Neutrophil (primary cell): Measurements from ENCODE around the gene GPC6.

Experiments
- H3K27ac ChIP-seq: fragments of 200-600 bp; sonication (generic); 2 replicates; pipeline ENCODE4 v1.5.1; 2016; ENCODE audit warnings: mild to moderate bottlenecking, moderate library complexity
- H3K27me3 ChIP-seq: fragments of 200-600 bp; sonication (generic); 2 replicates; pipeline ENCODE4 v1.6.0; 2016; ENCODE audit warnings: mild to moderate bottlenecking
- H3K36me3 ChIP-seq: fragments of 200-600 bp; sonication (generic); 2 replicates; pipeline ENCODE4 v1.5.1; 2017
- H3K4me1 ChIP-seq, 2 experiments: fragments of 200-600 bp in 1 of 2; sonication (generic) in 1 of 2; 1 replicate in 1 of 2; 2 replicates in 1 of 2; pipeline versions ENCODE4 v1.5.1 to v1.6.1; 2013 to 2016; ENCODE audit warnings: low read depth in 1 of 2, low read length in 1 of 2, mild to moderate bottlenecking in 1 of 2, moderate library complexity in 1 of 2; ENCODE audit not compliant: control insufficient read depth in 1 of 2, insufficient read depth in 1 of 2
- H3K4me3 ChIP-seq, 2 experiments: fragments of 200-600 bp in 1 of 2; sonication (generic) in 1 of 2; 1 replicate in 1 of 2; 2 replicates in 1 of 2; pipeline ENCODE4 v1.5.1; 2013 to 2016; ENCODE audit warnings: low read depth in 1 of 2, low read length in 1 of 2, mild to moderate bottlenecking in 1 of 2, moderate library complexity in 1 of 2
- H3K9me3 ChIP-seq: fragments of 200-600 bp; sonication (generic); 2 replicates; pipeline ENCODE4 v1.5.1; 2016
- CTCF ChIP-seq: fragments of 200-600 bp; sonication (generic); IDR thresholded peaks from 2 replicates; pipeline ENCODE4 v1.5.1; 2016; ENCODE audit warnings: antibody characterized with exemption

The GPC6 gene

GRCh38 chr13:93249364-93250306 lies 23.0 kb downstream of the GPC6 start:
- Histone ChIP-seq H3K9me3 (no peaks in the 10 kb centered on the region), H3K27me3 (no peaks in the 10 kb centered on the region), H3K4me1 (no peaks in the 10 kb centered on the region), H3K36me3 (no peaks in the 10 kb centered on the region), H3K27ac (no peak overlapping the region), H3K4me3 (no peak overlapping the region)
- no peak for TF ChIP-seq CTCF

DNA sequence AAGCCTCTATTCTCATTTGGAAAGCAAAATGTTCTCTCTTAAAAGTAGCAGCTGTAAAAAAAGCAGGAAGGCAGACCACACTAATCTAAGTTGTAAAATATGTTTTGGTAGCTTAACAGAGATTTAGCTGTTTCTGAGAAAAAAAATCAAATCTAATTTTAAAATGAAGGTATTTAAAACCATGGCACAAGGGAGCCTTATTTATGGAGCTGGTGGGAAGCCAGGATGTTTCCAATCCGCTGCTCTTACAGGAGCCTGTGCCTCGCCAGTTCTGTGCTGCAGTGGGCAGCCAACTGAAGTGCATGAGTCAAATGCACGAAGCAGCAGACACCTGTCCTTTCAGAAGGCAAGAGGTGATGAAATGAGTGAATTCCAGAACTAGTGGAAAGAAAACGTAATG lies 28.2 kb downstream of the GPC6 start:
- no peak overlapping the region for H3K4me3 ChIP-seq
- no peaks in the 10 kb centered on the region for H3K4me1 ChIP-seq
- no peak for TF ChIP-seq CTCF
- no peaks in the 10 kb centered on the region for H3K27me3 ChIP-seq
- no peaks in the 10 kb centered on the region for H3K9me3 ChIP-seq
- no peaks in the 10 kb centered on the region for H3K36me3 ChIP-seq
- no peak overlapping the region for H3K27ac ChIP-seq

- H3K36me3 ChIP-seq: no peaks in the 10 kb centered on the region
- no peaks in the 10 kb centered on the region for H3K27me3 ChIP-seq
- H3K4me1 ChIP-seq: no peaks in the 10 kb centered on the region
- H3K4me3 ChIP-seq: no peak overlapping the region
- no peak for TF ChIP-seq CTCF
- H3K9me3 ChIP-seq: no peaks in the 10 kb centered on the region
- H3K27ac ChIP-seq: no peak overlapping the region
Observed at GRCh38 chr13:93256998-93257397, 30.4 kb downstream of the GPC6 start.

DNA sequence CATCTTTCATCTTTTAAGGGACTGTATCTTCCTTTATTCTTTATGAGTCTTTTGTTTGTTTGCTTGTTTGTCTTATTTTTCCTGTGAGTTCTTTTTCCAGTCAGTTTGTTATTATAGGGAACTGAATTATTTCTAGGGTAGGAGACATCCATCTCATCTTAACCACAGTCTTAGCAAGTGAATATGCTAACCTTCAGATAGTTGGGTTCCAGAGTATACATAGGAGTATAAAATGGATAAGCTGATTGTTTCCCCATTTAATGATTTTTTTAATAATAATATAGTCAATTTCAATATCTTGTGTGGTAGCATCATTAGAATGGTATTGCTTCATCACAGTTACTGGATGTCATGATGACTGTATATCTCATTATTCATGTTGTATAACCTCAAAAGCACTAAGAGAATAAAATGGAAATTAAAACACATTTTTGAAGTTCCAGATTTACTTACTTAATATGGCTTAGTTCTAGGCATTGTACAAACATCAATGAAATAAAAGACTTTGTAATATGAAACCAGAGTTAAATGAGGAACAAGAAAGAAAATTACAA lies 33.0 kb downstream of the GPC6 start:
- Histone ChIP-seq H3K27ac (no peak overlapping the region), H3K9me3 (no peaks in the 10 kb centered on the region), H3K27me3 (no peaks in the 10 kb centered on the region), H3K4me1 (no peaks in the 10 kb centered on the region), H3K36me3 (no peaks in the 10 kb centered on the region), H3K4me3 (no peak overlapping the region)
- TF ChIP-seq CTCF: no peak

GRCh38 chr13:93260591-93260990 lies 34.0 kb downstream of the GPC6 start:
- Histone ChIP-seq H3K36me3 (no peaks in the 10 kb centered on the region), H3K27me3 (no peaks in the 10 kb centered on the region), H3K27ac (no peak overlapping the region), H3K4me1 (no peaks in the 10 kb centered on the region), H3K9me3 (no peaks in the 10 kb centered on the region), H3K4me3 (no peak overlapping the region)
- no peak for TF ChIP-seq CTCF
